IMR-90 (cell line): ENCODE data around the gene TMBIM6.

Experiments
- CEBPB ChIP-seq: IDR thresholded peaks from 2 replicates; pipeline ENCODE4 v1.6.1; 2012; ENCODE audit warnings: low read depth, low read length, improper control_type of control experiment
- CHD1 ChIP-seq: IDR thresholded peaks from 2 replicates; pipeline ENCODE4 v1.6.1; 2012; ENCODE audit warnings: low read depth, low read length, improper control_type of control experiment
- POLR2A ChIP-seq: IDR thresholded peaks from 2 replicates; pipeline ENCODE4 v1.6.1; 2012; ENCODE audit warnings: mild to moderate bottlenecking, low read depth, low read length
- RCOR1 ChIP-seq: IDR thresholded peaks from 2 replicates; pipeline ENCODE4 v1.6.1; 2012; ENCODE audit warnings: mild to moderate bottlenecking, low read length, improper control_type of control experiment; ENCODE audit not compliant: insufficient replicate concordance
- TF ChIP-seq, protein P1 (sequence below): conservative IDR thresholded peaks from 2 replicates; pipeline ENCODE4 v1.5.1; 2012; ENCODE audit warnings: mild to moderate bottlenecking, low read depth, low read length, improper control_type of control experiment
- TF ChIP-seq, protein P2 (sequence below): fragments of 150-350 bp; IDR thresholded peaks from 2 replicates; pipeline ENCODE4 v1.6.1; 2017; ENCODE audit warnings: mild to moderate bottlenecking, antibody characterized with exemption, low read length, low read depth
- TF ChIP-seq, protein P3 (sequence below): fragments of 150-350 bp; IDR thresholded peaks from 2 replicates; pipeline ENCODE4 v1.6.1; 2016; ENCODE audit warnings: low read depth, mild to moderate bottlenecking, low read length, moderate library complexity, borderline replicate concordance

DNA sequence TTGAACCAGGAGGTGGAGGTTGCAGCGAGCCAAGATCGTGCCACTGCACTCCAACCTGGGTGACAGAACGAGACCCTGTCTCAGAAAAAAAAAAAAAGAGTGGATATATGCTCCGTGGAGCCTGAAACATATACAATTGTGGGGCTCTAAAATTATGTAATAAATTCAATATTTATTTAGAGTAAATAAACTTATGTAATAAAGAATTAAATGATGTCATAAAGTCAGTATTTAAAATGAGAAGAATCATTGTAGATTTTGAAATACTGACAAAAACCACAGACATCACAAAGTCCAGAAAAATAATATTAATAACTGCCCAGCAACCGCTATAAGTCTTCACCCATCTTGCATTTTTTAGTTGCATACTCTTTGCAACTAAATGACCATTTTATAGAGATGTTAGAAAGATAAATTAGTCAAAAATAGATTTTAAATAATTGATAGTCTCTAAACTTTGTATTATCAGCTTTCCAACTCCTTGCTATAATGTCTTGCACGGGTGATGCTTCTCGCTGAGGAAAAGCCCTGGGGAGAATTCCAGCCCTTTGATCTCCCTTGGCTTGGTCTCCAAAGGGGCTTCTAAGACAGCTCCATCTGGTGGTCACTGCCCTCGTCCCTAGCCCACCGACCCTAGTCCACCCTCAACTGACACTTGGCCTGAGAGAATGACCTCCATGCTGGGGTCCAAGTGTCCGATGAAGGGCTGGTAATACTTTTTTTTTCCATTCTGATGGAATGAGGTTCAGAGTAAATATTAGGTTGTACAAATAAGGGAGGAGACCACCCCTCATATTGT, 7.9 kb upstream of the TMBIM6 start:
- TF ChIP-seq, protein P1, sequence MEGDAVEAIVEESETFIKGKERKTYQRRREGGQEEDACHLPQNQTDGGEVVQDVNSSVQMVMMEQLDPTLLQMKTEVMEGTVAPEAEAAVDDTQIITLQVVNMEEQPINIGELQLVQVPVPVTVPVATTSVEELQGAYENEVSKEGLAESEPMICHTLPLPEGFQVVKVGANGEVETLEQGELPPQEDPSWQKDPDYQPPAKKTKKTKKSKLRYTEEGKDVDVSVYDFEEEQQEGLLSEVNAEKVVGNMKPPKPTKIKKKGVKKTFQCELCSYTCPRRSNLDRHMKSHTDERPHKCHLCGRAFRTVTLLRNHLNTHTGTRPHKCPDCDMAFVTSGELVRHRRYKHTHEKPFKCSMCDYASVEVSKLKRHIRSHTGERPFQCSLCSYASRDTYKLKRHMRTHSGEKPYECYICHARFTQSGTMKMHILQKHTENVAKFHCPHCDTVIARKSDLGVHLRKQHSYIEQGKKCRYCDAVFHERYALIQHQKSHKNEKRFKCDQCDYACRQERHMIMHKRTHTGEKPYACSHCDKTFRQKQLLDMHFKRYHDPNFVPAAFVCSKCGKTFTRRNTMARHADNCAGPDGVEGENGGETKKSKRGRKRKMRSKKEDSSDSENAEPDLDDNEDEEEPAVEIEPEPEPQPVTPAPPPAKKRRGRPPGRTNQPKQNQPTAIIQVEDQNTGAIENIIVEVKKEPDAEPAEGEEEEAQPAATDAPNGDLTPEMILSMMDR = no peak
- TF ChIP-seq POLR2A = no peak
- no peak for TF ChIP-seq RCOR1
- TF ChIP-seq, protein P2, sequence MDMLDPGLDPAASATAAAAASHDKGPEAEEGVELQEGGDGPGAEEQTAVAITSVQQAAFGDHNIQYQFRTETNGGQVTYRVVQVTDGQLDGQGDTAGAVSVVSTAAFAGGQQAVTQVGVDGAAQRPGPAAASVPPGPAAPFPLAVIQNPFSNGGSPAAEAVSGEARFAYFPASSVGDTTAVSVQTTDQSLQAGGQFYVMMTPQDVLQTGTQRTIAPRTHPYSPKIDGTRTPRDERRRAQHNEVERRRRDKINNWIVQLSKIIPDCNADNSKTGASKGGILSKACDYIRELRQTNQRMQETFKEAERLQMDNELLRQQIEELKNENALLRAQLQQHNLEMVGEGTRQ = no peak
- TF ChIP-seq, protein P3, sequence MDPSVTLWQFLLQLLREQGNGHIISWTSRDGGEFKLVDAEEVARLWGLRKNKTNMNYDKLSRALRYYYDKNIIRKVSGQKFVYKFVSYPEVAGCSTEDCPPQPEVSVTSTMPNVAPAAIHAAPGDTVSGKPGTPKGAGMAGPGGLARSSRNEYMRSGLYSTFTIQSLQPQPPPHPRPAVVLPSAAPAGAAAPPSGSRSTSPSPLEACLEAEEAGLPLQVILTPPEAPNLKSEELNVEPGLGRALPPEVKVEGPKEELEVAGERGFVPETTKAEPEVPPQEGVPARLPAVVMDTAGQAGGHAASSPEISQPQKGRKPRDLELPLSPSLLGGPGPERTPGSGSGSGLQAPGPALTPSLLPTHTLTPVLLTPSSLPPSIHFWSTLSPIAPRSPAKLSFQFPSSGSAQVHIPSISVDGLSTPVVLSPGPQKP = no peak
- no peak for TF ChIP-seq CHD1
- TF ChIP-seq CEBPB = no peak
